Gastrocnemius medialis (tissue), 4 donors: ENCODE measurements around the gene PVR.

Experiments
- CTCF ChIP-seq, 5 experiments: fragments of 450-650 bp in 3 of 5; fragments of 200-600 bp in 2 of 5; sonication (generic) in 2 of 5; IDR thresholded peaks in 4 of 5; conservative IDR thresholded peaks in 1 of 5; 1 replicate in 4 of 5; 2 replicates in 1 of 5; pipeline ENCODE4 v1.5.1; 2016 to 2019; ENCODE audit warnings: antibody characterized with exemption in 5 of 5, mild to moderate bottlenecking in 3 of 5, moderate library complexity in 3 of 5
- POLR2A ChIP-seq, 2 donors: fragments of 450-650 bp; IDR thresholded peaks; one replicate each; pipeline ENCODE4 v1.6.1; 2017; ENCODE audit warnings: antibody characterized with exemption in 2 of 2, mild to moderate bottlenecking in 2 of 2, moderate library complexity in 2 of 2

GRCh38 chr19:44681992-44682790, 38.5 kb downstream of the PVR start:
- no peak for TF ChIP-seq CTCF (IDR thresholded peaks at IDR 0.05 in 4 of 5, conservative IDR thresholded peaks at IDR 0.05 in 1 of 5)
- no peak for TF ChIP-seq POLR2A (IDR thresholded peaks at IDR 0.05)
